Astrocyte (in vitro differentiated cells and primary cell): Measurements from ENCODE around the gene DMKN. TPM values are rescaled to one million over a fixed set of nuclear protein-coding genes. Genes with fewer than 3 reads are reported as not detected.
A peak's percentile ranks its signal among the peaks of the same experiment; 100 is the strongest.
"Not testable (repeated sequence)": the region's sequence is repeated elsewhere in the genome, so short reads cannot be mapped to it uniquely, and the experiment has no call there.

Experiments
- DNase-seq: peaks from one replicate; pipeline ENCODE4 v3.0.0-alpha.2; 2010; ENCODE audit warnings: low read depth
- FAIRE-seq: peaks from 2 replicates; lab custom pipeline; 2011; peaks lifted over from hg19 to GRCh38; lab: Jason Lieb, UNC
- H2AFZ ChIP-seq: 2 replicates; pipeline ENCODE4 v1.6.0; 2012; ENCODE audit warnings: low read depth, low read length, inconsistent platforms
- H3K27ac ChIP-seq: 2 replicates; pipeline ENCODE4 v1.5.1; 2011; ENCODE audit warnings: low read depth, low read length, inconsistent platforms
- H3K27me3 ChIP-seq: 2 replicates; pipeline ENCODE4 v1.6.0; 2011; ENCODE audit warnings: low read length, inconsistent platforms; ENCODE audit not compliant: insufficient read depth
- H3K36me3 ChIP-seq: 2 replicates; pipeline ENCODE4 v1.5.1; 2011; ENCODE audit warnings: low read length, inconsistent platforms; ENCODE audit not compliant: insufficient read depth
- H3K4me1 ChIP-seq: 2 replicates; pipeline ENCODE4 v1.5.1; 2011; ENCODE audit warnings: low read length, inconsistent platforms; ENCODE audit not compliant: insufficient read depth
- H3K4me2 ChIP-seq: 2 replicates; pipeline ENCODE4 v1.6.0; 2012; ENCODE audit warnings: low read length, inconsistent platforms
- H3K4me3 ChIP-seq: 2 replicates; pipeline ENCODE4 v1.5.1; 2011; ENCODE audit warnings: low read depth, mild to moderate bottlenecking, low read length, inconsistent platforms; ENCODE audit not compliant: insufficient read depth
- H3K79me2 ChIP-seq: 2 replicates; pipeline ENCODE4 v1.6.0; 2012; ENCODE audit warnings: mild to moderate bottlenecking, low read length, inconsistent platforms; ENCODE audit not compliant: insufficient read depth
- H3K9ac ChIP-seq: 2 replicates; pipeline ENCODE4 v1.6.0; 2012; ENCODE audit warnings: mild to moderate bottlenecking, low read length, inconsistent platforms
- H3K9me3 ChIP-seq: 2 replicates; pipeline ENCODE4 v1.5.1; 2012; ENCODE audit warnings: low read depth, mild to moderate bottlenecking, low read length, inconsistent platforms; ENCODE audit not compliant: insufficient read depth
- H4K20me1 ChIP-seq: 2 replicates; pipeline ENCODE4 v1.6.0; 2012; ENCODE audit warnings: low read length, inconsistent platforms; ENCODE audit not compliant: insufficient read depth
- H3K27ac Mint-ChIP-seq: one replicate; pipeline ENCODE4 v1.8.0; 2021; ENCODE audit warnings: mild to moderate bottlenecking, mixed read lengths; ENCODE audit not compliant: unreplicated experiment
- H3K27me3 Mint-ChIP-seq: one replicate; pipeline ENCODE4 v1.8.0; 2021; ENCODE audit warnings: low read depth, mixed read lengths; ENCODE audit not compliant: unreplicated experiment
- H3K36me3 Mint-ChIP-seq: one replicate; pipeline ENCODE4 v1.8.0; 2021; ENCODE audit warnings: low read depth, mixed read lengths; ENCODE audit not compliant: unreplicated experiment
- H3K4me1 Mint-ChIP-seq: one replicate; pipeline ENCODE4 v1.8.0; 2021; ENCODE audit warnings: low read depth, mixed read lengths; ENCODE audit not compliant: unreplicated experiment
- H3K4me3 Mint-ChIP-seq: one replicate; pipeline ENCODE4 v1.8.0; 2021; ENCODE audit warnings: mild to moderate bottlenecking, moderate library complexity, mixed read lengths; ENCODE audit not compliant: unreplicated experiment
- H3K9me3 Mint-ChIP-seq: one replicate; pipeline ENCODE4 v1.8.0; 2021; ENCODE audit warnings: mild to moderate bottlenecking, mixed read lengths; ENCODE audit not compliant: unreplicated experiment
- EZH2 ChIP-seq: IDR thresholded peaks from 2 replicates; pipeline ENCODE4 v1.6.1; 2012; ENCODE audit warnings: mild to moderate bottlenecking, low read length, inconsistent platforms; ENCODE audit not compliant: insufficient read depth
- total RNA-seq: library from RNA; stranded (reverse); gene quantifications from 2 replicates; pipeline ENCODE4 v1.2.1, GENCODE V29; 2021
- TF ChIP-seq, protein P1 (sequence below): IDR thresholded peaks from 2 replicates; pipeline ENCODE4 v1.5.1; 2011; ENCODE audit warnings: low read depth, mild to moderate bottlenecking, inconsistent platforms, low read length, moderate library complexity; ENCODE audit not compliant: insufficient read depth

DMKN gene
- total RNA-seq, 1 donor from 2014 or later, result 56.9 TPM

DNA sequence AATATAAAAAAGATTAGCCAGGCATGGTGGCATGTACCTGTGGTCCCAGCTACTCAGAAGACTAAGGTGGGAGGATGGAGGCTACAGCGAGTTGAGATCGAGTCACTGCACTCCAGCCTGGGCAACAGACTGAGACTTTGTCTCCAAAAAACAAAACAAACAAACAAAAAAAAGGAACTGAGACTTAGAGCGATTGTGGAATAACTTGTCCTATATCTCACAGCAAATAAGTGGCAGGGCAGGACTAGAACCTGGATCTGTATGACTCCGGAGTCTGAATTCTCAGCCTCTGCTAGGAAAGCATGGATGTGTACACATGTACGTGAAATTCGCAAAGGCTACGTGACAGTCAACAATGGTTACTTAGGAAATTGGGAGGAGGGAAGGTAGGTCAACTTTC, 43.3 kb downstream of the DMKN start:
- no peak overlapping the region for H3K27ac ChIP-seq
- no peak overlapping the region for H3K4me3 ChIP-seq
- Mint-ChIP-seq H3K36me3 (no peaks in the 10 kb centered on the region), H3K4me3 (no peak overlapping the region), H3K27me3 (peaks cover 32% of the 10 kb centered on the region), H3K9me3 (peaks cover 3% of the 10 kb centered on the region), H3K4me1 (no peaks in the 10 kb centered on the region), H3K27ac (no peak overlapping the region)
- no peaks in the 10 kb centered on the region for H3K4me1 ChIP-seq
- no peaks in the 10 kb centered on the region for H3K9me3 ChIP-seq
- no peak overlapping the region for H2AFZ ChIP-seq
- no peaks in the 10 kb centered on the region for H4K20me1 ChIP-seq
- no peak for DNase-seq
- no peaks in the 10 kb centered on the region for H3K79me2 ChIP-seq
- no peak overlapping the region for H3K9ac ChIP-seq
- H3K27me3 ChIP-seq, result no peaks in the 10 kb centered on the region
- no peak overlapping the region for H3K4me2 ChIP-seq
- TF ChIP-seq, protein P1, sequence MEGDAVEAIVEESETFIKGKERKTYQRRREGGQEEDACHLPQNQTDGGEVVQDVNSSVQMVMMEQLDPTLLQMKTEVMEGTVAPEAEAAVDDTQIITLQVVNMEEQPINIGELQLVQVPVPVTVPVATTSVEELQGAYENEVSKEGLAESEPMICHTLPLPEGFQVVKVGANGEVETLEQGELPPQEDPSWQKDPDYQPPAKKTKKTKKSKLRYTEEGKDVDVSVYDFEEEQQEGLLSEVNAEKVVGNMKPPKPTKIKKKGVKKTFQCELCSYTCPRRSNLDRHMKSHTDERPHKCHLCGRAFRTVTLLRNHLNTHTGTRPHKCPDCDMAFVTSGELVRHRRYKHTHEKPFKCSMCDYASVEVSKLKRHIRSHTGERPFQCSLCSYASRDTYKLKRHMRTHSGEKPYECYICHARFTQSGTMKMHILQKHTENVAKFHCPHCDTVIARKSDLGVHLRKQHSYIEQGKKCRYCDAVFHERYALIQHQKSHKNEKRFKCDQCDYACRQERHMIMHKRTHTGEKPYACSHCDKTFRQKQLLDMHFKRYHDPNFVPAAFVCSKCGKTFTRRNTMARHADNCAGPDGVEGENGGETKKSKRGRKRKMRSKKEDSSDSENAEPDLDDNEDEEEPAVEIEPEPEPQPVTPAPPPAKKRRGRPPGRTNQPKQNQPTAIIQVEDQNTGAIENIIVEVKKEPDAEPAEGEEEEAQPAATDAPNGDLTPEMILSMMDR, result no peak
- no peak for FAIRE-seq
- H3K36me3 ChIP-seq, result no peaks in the 10 kb centered on the region

DNA sequence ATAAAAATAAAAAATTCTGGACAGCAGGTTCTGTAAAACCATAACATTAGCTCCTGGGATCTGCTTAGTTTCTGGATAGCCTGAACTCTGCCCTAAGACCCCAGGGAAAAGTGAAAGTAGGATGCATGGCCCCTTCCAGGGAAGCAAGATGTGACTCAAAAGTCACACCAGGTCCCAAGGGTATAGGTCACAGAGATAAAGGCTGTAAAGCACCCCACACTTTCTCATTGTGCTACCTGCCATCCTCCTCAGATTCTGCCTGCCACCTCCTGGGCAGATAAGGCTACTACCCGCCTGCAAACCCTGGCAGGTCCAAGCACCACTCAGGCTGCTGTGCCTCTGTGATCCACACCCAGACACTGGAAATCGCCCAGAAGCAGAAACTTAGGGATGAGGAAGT, 44.8 kb downstream of the DMKN start:
- H3K27ac Mint-ChIP-seq, result no peak overlapping the region
- no peaks in the 10 kb centered on the region for H3K4me1 Mint-ChIP-seq
- no peaks in the 10 kb centered on the region for H3K36me3 Mint-ChIP-seq
- no peak overlapping the region for H3K4me3 ChIP-seq
- no peaks in the 10 kb centered on the region for H3K27me3 ChIP-seq
- no peak overlapping the region for H3K4me2 ChIP-seq
- no peak overlapping the region for H3K9ac ChIP-seq
- H2AFZ ChIP-seq, result no peak overlapping the region
- H3K4me3 Mint-ChIP-seq, result no peak overlapping the region
- no peak for TF ChIP-seq EZH2
- TF ChIP-seq, protein P1, result peak; percentile 7
- H3K27ac ChIP-seq, result no peak overlapping the region
- peaks cover 3% of the 10 kb centered on the region for H3K9me3 Mint-ChIP-seq
- H3K79me2 ChIP-seq, result no peaks in the 10 kb centered on the region
- no peaks in the 10 kb centered on the region for H3K9me3 ChIP-seq
- DNase-seq, result no peak
- no peaks in the 10 kb centered on the region for H3K4me1 ChIP-seq
- H3K27me3 Mint-ChIP-seq, result peaks cover 37% of the 10 kb centered on the region
- H4K20me1 ChIP-seq, result no peaks in the 10 kb centered on the region
- no peak for FAIRE-seq
- H3K36me3 ChIP-seq, result no peaks in the 10 kb centered on the region

DNA sequence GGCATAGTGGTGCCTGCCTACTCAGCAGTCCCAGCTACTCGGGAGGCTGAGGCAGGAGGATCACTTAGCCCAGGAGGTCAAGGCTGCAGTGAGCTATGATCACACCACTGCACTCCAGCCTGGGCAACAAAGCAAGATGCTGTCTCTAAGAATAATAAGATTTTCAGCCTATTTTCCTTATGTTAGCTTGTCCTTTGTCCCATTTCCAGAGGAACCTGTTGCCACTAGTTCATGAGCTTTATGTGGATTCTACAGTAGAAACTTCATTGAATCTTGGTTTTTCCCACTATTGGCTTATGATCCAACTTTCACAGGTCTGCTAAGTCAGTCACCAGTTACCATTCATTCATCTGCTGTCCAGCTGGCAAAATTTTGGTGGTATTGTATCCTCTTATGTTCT, 47.2 kb downstream of the DMKN start:
- Histone ChIP-seq H3K4me1 (no peaks in the 10 kb centered on the region), H3K9me3 (no peaks in the 10 kb centered on the region), H4K20me1 (no peaks in the 10 kb centered on the region), H3K36me3 (no peaks in the 10 kb centered on the region), H3K27ac (no peak overlapping the region), H3K4me2 (no peak overlapping the region), H3K4me3 (no peak overlapping the region), H2AFZ (no peak overlapping the region), H3K27me3 (no peaks in the 10 kb centered on the region), H3K9ac (no peak overlapping the region), H3K79me2 (no peaks in the 10 kb centered on the region)
- Mint-ChIP-seq H3K36me3 (no peaks in the 10 kb centered on the region), H3K9me3 (no peaks in the 10 kb centered on the region), H3K27me3 (peaks cover 22% of the 10 kb centered on the region), H3K4me1 (peaks cover 7% of the 10 kb centered on the region), H3K27ac (no peak overlapping the region), H3K4me3 (no peak overlapping the region)
- FAIRE-seq (no peak), DNase-seq (no peak)
- no peak for TF ChIP-seq EZH2

DNA sequence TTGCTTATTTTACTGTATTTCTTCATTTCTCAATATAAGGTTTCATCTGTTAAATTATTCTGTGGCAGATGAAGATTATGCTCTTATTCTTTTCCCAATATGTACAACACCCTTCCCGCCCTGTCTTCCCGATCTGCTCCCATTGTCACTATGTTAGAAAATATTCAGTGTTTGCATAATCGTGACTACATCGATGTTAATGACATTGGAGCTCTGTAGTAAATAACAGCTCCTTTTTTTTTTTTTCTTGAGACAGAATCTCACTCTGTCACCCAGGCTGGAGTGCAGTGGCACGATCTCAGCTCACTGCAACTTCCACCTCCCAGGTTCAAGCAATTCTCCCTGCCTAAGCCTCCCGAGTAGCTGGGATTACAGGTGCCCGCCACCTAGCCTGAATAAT, 50.5 kb downstream of the DMKN start:
- H3K9me3 ChIP-seq, H3K27me3 ChIP-seq, H3K27ac Mint-ChIP-seq, H3K36me3 ChIP-seq, H3K36me3 Mint-ChIP-seq, H3K9ac ChIP-seq, H3K79me2 ChIP-seq, H2AFZ ChIP-seq, H3K4me2 ChIP-seq, DNase-seq, H3K27ac ChIP-seq, H3K9me3 Mint-ChIP-seq, H4K20me1 ChIP-seq, H3K4me3 Mint-ChIP-seq, H3K4me1 ChIP-seq, FAIRE-seq, H3K4me3 ChIP-seq: not testable (repeated sequence)
- peaks cover 35% of the 10 kb centered on the region for H3K27me3 Mint-ChIP-seq
- H3K4me1 Mint-ChIP-seq, result peaks cover 12% of the 10 kb centered on the region
